ENCODE measurements around the gene ICAM4.
"Not testable (repeated sequence)": the region's sequence is repeated elsewhere in the genome, so short reads cannot be mapped to it uniquely, and the experiment has no call there.

ICAM4 gene

GRCh38 chr19:10286803-10287737 lies at the start of gene ICAM4:
Gene ICAM4, plus strand, starts transcription at chr19:10286955. Its CDS starts 58 bp downstream, at chr19:10287013.
- DNase-seq (ENCODE audit: low spot score): no peak
- TF ChIP-seq CTCF (IDR thresholded peaks at IDR 0.05; ENCODE audit: extremely low read depth, missing control alignments): no peak

GRCh38 chr19:10237702-10238101 lies 49.1 kb upstream of the ICAM4 start:
- no peak for TF ChIP-seq CTCF (IDR thresholded peaks at IDR 0.05; ENCODE audit: extremely low read depth, missing control alignments)
- DNase-seq (ENCODE audit: low spot score): no peak

- DNase-seq (ENCODE audit: low spot score): no peak
Measured at GRCh38 chr19:10238172-10238783, 48.5 kb upstream of the ICAM4 start.

GRCh38 chr19:10241826-10242449 lies 44.8 kb upstream of the ICAM4 start:
- DNase-seq (ENCODE audit: low spot score): not testable (repeated sequence)

More at GRCh38 chr19:10238172-10238783, 48.5 kb upstream of the ICAM4 start:
- TF ChIP-seq CTCF (IDR thresholded peaks at IDR 0.05; ENCODE audit: extremely low read depth, missing control alignments): no peak

GRCh38 chr19:10243606-10244005 lies 43.1 kb upstream of the ICAM4 start:
- DNase-seq (ENCODE audit: low spot score): no peak
- no peak for TF ChIP-seq CTCF (IDR thresholded peaks at IDR 0.05; ENCODE audit: extremely low read depth, missing control alignments)

GRCh38 chr19:10245189-10245939 lies 41.4 kb upstream of the ICAM4 start:
- no peak for DNase-seq (ENCODE audit: low spot score)
- TF ChIP-seq CTCF (IDR thresholded peaks at IDR 0.05; ENCODE audit: extremely low read depth, missing control alignments): no peak

GRCh38 chr19:10246511-10246910 lies 40.2 kb upstream of the ICAM4 start:
- DNase-seq (ENCODE audit: low spot score): no peak
- TF ChIP-seq CTCF (IDR thresholded peaks at IDR 0.05; ENCODE audit: extremely low read depth, missing control alignments): no peak

All from GM20000 (cell line).